ENCODE data around the gene NLE1.

The NLE1 gene

DNA sequence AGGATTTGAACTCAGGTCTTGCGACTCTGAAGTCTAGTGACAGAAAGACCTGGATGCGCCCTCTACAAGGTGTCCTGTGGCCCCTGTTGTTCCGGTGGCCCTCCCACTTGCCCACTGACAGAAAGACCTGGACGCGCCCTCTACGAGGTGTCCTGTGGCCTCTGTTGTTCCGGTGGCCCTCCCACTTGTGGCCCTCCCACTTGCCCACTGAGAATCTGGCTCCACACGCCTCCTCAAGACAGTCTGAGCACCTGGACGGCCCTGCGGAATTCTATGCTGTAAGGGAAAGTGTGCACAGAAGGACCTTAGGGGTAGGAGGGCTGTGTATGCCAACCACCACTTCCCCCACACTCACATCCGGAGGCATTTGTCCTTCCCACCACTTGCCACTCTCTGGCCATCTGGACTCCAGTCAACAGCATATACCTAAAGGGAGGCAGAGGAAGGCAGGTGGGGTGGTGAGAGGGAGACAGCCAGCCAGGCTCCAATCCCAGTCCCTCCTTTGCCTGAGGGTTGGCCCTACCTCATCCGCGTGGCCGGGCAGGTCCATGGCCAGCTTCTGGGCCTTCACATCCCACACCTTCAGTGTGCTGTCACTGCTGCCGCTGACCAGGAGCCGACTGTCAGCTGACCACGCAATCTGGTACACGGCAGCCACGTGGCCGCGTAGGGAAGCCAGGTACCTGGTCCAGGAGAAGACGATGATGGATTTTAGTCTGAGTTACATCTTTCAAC lies 9.1 kb downstream of the NLE1 start:
- POLR2A ChIA-PET: no interaction called here
- no peak for DNase-seq (ENCODE audit: low read depth, low spot score)
- CTCF ChIA-PET: no interaction called here
- no peak overlapping the region for H3K4me3 ChIP-seq (ENCODE audit: low read depth, low read length)
- TF ChIP-seq CTCF (IDR thresholded peaks at IDR 0.05; ENCODE audit: insufficient read depth, low read length, missing control alignments): no peak

DNA sequence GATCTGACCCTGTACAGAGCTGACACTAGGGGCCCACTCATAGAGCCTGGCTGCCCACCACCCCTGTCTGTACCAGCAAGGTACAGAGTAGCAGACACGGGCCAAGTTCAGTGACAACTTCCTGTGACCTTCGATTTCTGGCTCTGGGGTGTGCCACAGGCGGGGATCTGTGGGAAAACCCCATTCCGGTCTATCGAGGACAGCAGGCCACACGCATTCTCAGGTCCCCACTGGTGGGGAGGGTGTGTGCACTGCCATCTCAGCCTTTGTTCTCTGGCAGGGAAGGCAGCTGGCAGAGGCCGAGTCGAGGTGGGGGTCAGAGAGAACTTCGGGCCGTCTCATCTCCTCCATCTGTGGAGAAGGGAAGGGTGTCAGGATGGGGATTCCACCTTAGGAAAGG lies 10.0 kb downstream of the NLE1 start:
- TF ChIP-seq CTCF (IDR thresholded peaks at IDR 0.05; ENCODE audit: insufficient read depth, low read length, missing control alignments): no peak
- no peak overlapping the region for H3K4me3 ChIP-seq (ENCODE audit: low read depth, low read length)
- ChIA-PET CTCF (interaction anchor here (2.2 kb wide), 1 partner anchor 9 kb away, joined by 16 read pairs; no protein-coding TSS in a partner anchor), POLR2A (no interaction called here)
- DNase-seq (ENCODE audit: low read depth, low spot score): no peak

DNA sequence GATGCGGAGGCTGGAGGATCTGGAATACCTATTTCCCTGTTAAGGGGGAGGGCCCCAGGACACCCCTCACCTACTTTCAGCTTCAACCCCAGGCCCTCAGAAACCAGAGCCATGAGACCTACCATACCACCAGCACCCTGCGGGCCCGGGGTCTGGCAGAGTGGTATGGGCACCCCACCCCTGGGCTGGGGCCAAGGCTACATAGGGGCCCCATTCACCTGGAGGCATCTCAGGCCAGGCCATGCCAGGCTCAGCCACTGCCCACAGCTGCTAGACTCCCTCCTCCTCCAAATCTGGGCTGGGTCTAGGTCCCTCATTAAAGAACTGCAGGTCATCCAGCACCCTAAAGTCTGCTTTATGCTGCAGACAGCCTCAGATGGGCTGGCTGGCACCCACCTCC lies 11.7 kb downstream of the NLE1 start:
- TF ChIP-seq CTCF (IDR thresholded peaks at IDR 0.05; ENCODE audit: insufficient read depth, low read length, missing control alignments): no peak
- no peak overlapping the region for H3K4me3 ChIP-seq (ENCODE audit: low read depth, low read length)
- CTCF ChIA-PET: interaction anchor here (1.8 to 2.2 kb wide), 3 partner anchors 10 to 134 kb away, joined by 5 to 16 read pairs (median 11); partner anchors contain the start of genes FNDC8 and RAD51D
- POLR2A ChIA-PET: no interaction called here
- no peak for DNase-seq (ENCODE audit: low read depth, low spot score)

DNA sequence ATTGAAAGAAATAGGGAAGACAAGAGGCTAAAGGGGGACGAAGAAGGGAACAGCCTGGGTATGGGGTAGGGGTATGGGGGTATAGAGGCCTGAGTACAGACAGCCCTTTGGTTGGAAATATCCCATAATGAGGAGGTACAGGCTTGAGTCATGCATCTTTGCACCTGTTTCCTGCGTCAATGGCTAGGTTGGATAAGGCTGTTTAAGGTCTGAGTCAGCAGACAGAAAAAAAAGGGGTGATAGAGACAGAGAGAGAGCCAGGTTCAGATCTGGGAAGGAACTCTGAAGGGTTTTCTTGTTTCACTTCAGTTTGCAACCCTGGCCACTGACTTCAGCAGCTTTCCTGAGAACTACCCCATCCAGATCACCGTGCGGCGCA lies 12.1 kb downstream of the NLE1 start:
- no peak for TF ChIP-seq CTCF (IDR thresholded peaks at IDR 0.05; ENCODE audit: insufficient read depth, low read length, missing control alignments)
- ChIA-PET CTCF (interaction anchor here (1.8 to 3.4 kb wide), 4 partner anchors 9 to 133 kb away, joined by 5 to 24 read pairs (median 14); partner anchors contain the start of genes FNDC8, NLE1 and RAD51D), POLR2A (no interaction called here)
- no peak for DNase-seq (ENCODE audit: low read depth, low spot score)
- no peak overlapping the region for H3K4me3 ChIP-seq (ENCODE audit: low read depth, low read length)

GRCh38 chr17:35129154-35129972 lies 12.7 kb downstream of the NLE1 start:
- no peak for TF ChIP-seq CTCF (IDR thresholded peaks at IDR 0.05; ENCODE audit: insufficient read depth, low read length, missing control alignments)
- no peak overlapping the region for H3K4me3 ChIP-seq (ENCODE audit: low read depth, low read length)
- DNase-seq (ENCODE audit: low read depth, low spot score): no peak
- ChIA-PET POLR2A (no interaction called here), CTCF (interaction anchor here (1.1 to 3.4 kb wide), 8 partner anchors 9 to 133 kb away, joined by 3 to 24 read pairs (median 6); partner anchors contain the start of genes FNDC8, NLE1 and RAD51D)
